OCI-LY1 (cell line): Measurements from ENCODE around the gene FUT8.

ENCODE experiments used
- H2AFZ ChIP-seq: fragments of 200-600 bp; sonication (generic), shearing (Covaris generic); 2 replicates; pipeline ENCODE4 v1.6.0; 2014; ENCODE audit warnings: antibody characterized with exemption, mild to moderate bottlenecking, low read length
- H3F3A ChIP-seq: fragments of 200-600 bp; sonication (generic), shearing (Covaris generic); 2 replicates; pipeline ENCODE4 v1.6.0; 2014; ENCODE audit warnings: mild to moderate bottlenecking, antibody characterized with exemption, low read length, moderate library complexity; ENCODE audit not compliant: insufficient read depth
- H3K27ac ChIP-seq: fragments of 200-600 bp; sonication (generic); 2 replicates; pipeline ENCODE4 v1.5.1; 2014; ENCODE audit warnings: low read length, mixed run types, mild to moderate bottlenecking, low read depth; ENCODE audit not compliant: poor library complexity, severe bottlenecking
- H3K27me3 ChIP-seq: fragments of 200-600 bp; sonication (generic); 2 replicates; pipeline ENCODE4 v1.6.0; 2014; ENCODE audit warnings: antibody characterized with exemption, mild to moderate bottlenecking, low read length, moderate library complexity; ENCODE audit not compliant: insufficient read depth
- H3K36me3 ChIP-seq: fragments of 200-600 bp; sonication (generic); 2 replicates; pipeline ENCODE4 v1.6.1; 2014; ENCODE audit warnings: mild to moderate bottlenecking, antibody characterized with exemption, low read length, moderate library complexity, mixed read lengths; ENCODE audit not compliant: insufficient read depth
- H3K4me1 ChIP-seq: fragments of 200-600 bp; sonication (generic); 2 replicates; pipeline ENCODE4 v1.5.1; 2014; ENCODE audit warnings: mild to moderate bottlenecking, low read length, moderate library complexity; ENCODE audit not compliant: insufficient read depth, severe bottlenecking
- H3K4me2 ChIP-seq: fragments of 200-600 bp; sonication (generic), shearing (Covaris generic); 2 replicates; pipeline ENCODE4 v1.6.1; 2014; ENCODE audit warnings: low read length
- H3K4me3 ChIP-seq: fragments of 200-600 bp; sonication (generic); 2 replicates; pipeline ENCODE4 v1.5.1; 2014; ENCODE audit warnings: low read length, low read depth, mild to moderate bottlenecking, mixed read lengths; ENCODE audit not compliant: poor library complexity, severe bottlenecking
- H3K79me2 ChIP-seq: fragments of 200-600 bp; shearing (Covaris generic); 2 replicates; pipeline ENCODE4 v1.6.1; 2016; ENCODE audit warnings: mixed run types, low read length, mixed read lengths; ENCODE audit not compliant: insufficient read depth
- H3K9ac ChIP-seq: fragments of 200-600 bp; sonication (generic), shearing (Covaris generic); 2 replicates; pipeline ENCODE4 v1.6.1; 2014; ENCODE audit warnings: mild to moderate bottlenecking, low read length, mixed read lengths
- H3K9me2 ChIP-seq: fragments of 200-600 bp; sonication (generic), shearing (Covaris generic); 2 replicates; pipeline ENCODE4 v1.6.1; 2014; ENCODE audit warnings: low read depth, mild to moderate bottlenecking, low read length, mixed read lengths
- H3K9me3 ChIP-seq: fragments of 200-600 bp; shearing (Covaris generic); 2 replicates; pipeline ENCODE4 v1.6.1; 2014; ENCODE audit warnings: low read length, mixed read lengths
- H4K20me1 ChIP-seq: fragments of 200-600 bp; sonication (generic), shearing (Covaris generic); 2 replicates; pipeline ENCODE4 v1.6.0; 2016; ENCODE audit warnings: mild to moderate bottlenecking, low read length; ENCODE audit not compliant: insufficient read depth
- EZH2 ChIP-seq: fragments of 200-600 bp; sonication (generic), shearing (Covaris generic); IDR thresholded peaks from 2 replicates; pipeline ENCODE4 v1.8.0; 2017; ENCODE audit warnings: borderline replicate concordance, mixed run types, mild to moderate bottlenecking, antibody characterized with exemption, low read length, moderate library complexity, mixed read lengths
- TF ChIP-seq, protein P1 (sequence below): fragments of 200-600 bp; sonication (generic), shearing (Covaris generic); IDR thresholded peaks from 2 replicates; pipeline ENCODE4 v1.5.1; 2017; ENCODE audit warnings: mild to moderate bottlenecking, antibody characterized with exemption, low read length, moderate library complexity, mixed read lengths

Gene FUT8

DNA sequence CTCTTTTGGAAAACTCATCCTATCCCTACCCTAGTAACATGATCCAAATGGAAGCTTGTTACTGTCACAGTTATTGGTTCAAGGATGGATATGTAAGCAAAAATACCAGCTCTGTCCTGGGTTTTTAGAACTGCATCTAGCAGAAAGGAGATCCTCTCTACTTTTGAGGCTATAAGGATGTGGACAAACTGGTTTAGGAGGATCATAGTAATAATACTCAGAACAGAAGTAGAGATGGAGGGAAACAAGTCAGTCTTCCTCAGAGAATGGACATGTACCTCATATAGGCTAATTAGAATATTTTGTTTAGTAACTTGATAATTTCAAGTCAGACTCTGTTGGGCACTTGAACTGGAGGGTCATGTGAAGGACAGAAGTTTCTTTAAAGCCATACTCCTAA, 26.6 kb downstream of the FUT8 start:
- Histone ChIP-seq H3K9me3 (peaks cover 7% of the 10 kb centered on the region; the same call in 1 of the 2 replicates), H3K36me3 (peaks cover 26% of the 10 kb centered on the region), H3K4me1 (peaks cover 19% of the 10 kb centered on the region), H4K20me1 (no peaks in the 10 kb centered on the region), H2AFZ (no peak overlapping the region), H3K4me2 (no peak overlapping the region), H3K79me2 (peaks cover 68% of the 10 kb centered on the region), H3K27me3 (no peaks in the 10 kb centered on the region), H3F3A (no peaks in the 10 kb centered on the region), H3K9me2 (no peaks in the 10 kb centered on the region), H3K9ac (no peak overlapping the region), H3K4me3 (no peak overlapping the region), H3K27ac (no peak overlapping the region)
- TF ChIP-seq, protein P1, sequence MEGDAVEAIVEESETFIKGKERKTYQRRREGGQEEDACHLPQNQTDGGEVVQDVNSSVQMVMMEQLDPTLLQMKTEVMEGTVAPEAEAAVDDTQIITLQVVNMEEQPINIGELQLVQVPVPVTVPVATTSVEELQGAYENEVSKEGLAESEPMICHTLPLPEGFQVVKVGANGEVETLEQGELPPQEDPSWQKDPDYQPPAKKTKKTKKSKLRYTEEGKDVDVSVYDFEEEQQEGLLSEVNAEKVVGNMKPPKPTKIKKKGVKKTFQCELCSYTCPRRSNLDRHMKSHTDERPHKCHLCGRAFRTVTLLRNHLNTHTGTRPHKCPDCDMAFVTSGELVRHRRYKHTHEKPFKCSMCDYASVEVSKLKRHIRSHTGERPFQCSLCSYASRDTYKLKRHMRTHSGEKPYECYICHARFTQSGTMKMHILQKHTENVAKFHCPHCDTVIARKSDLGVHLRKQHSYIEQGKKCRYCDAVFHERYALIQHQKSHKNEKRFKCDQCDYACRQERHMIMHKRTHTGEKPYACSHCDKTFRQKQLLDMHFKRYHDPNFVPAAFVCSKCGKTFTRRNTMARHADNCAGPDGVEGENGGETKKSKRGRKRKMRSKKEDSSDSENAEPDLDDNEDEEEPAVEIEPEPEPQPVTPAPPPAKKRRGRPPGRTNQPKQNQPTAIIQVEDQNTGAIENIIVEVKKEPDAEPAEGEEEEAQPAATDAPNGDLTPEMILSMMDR = no peak
- no peak for TF ChIP-seq EZH2

DNA sequence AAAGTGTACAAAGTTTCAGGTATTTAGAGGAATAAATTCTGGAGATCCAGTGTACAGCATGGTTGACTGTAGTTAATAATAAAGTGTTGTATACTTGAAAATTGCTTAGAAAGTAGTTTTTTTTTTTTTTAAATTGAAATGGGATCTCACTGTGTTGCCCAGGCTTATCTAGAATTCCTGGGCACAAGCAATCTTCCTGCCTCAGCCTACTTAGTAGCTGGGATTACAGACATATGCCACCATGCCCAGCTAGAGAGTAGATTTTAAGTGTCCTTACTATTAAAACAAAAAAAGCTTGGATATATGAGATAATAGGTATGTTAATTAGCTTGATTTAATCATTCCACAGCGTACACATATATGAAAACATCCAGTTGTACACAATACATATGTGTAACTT, 27.7 kb downstream of the FUT8 start:
- Histone ChIP-seq H3K4me3 (no peak overlapping the region), H4K20me1 (no peaks in the 10 kb centered on the region), H3K27me3 (no peaks in the 10 kb centered on the region), H2AFZ (no peak overlapping the region), H3K36me3 (peaks cover 22% of the 10 kb centered on the region), H3K27ac (no peak overlapping the region), H3K9ac (no peak overlapping the region), H3F3A (no peaks in the 10 kb centered on the region), H3K9me3 (0 out of 2 replicates have a peak, but pooled peaks cover 6% of the 10 kb centered on the region), H3K79me2 (peaks cover 66% of the 10 kb centered on the region), H3K9me2 (no peaks in the 10 kb centered on the region), H3K4me2 (no peak overlapping the region), H3K4me1 (peaks cover 17% of the 10 kb centered on the region)
- TF ChIP-seq EZH2 = no peak
- TF ChIP-seq, protein P1 = no peak

DNA sequence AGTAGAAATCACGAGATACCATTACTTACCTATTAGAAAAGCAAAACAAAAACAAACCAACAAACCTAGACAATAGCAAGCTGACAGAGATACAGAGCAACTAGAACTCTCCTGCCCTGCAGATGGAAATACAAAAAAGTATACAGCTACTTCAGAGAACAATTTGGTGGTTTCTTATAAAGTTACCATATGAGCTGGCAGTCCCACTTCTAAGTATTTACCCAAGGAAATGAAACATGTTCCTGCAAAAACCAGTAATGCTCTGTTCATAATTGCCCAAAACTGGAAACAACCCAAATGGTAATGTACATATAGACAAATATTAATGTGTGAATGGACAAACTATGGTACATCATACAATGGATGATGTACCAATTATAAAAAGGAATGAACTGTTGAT, 31.7 kb downstream of the FUT8 start:
- Histone ChIP-seq H3K4me3 (no peak overlapping the region), H3K4me1 (no peaks in the 10 kb centered on the region), H2AFZ (no peak overlapping the region), H3K4me2 (no peak overlapping the region), H3K9me3 (no peaks in the 10 kb centered on the region), H3K9ac (no peak overlapping the region), H3K9me2 (no peaks in the 10 kb centered on the region), H3K36me3 (0 out of 2 replicates have a peak, but pooled peaks cover 6% of the 10 kb centered on the region), H3K79me2 (peaks cover 65% of the 10 kb centered on the region), H3K27me3 (no peaks in the 10 kb centered on the region), H3K27ac (no peak overlapping the region), H4K20me1 (no peaks in the 10 kb centered on the region), H3F3A (no peaks in the 10 kb centered on the region)
- TF ChIP-seq, protein P1 = no peak
- TF ChIP-seq EZH2 = no peak
